SIG-M5 treated with dmso at 0.1 percent for 504 hours (cell line): ENCODE data around the gene METTL22.
"Not testable (repeated sequence)": the region's sequence is repeated elsewhere in the genome, so short reads cannot be mapped to it uniquely, and the experiment has no call there.

Experiments used
- DNase-seq: peaks from one replicate; lab custom pipeline; 2025; ENCODE audit not compliant: unreplicated experiment; lab: John Stamatoyannopoulos, UW

The METTL22 gene

GRCh38 chr16:8631373-8631772, 9.9 kb downstream of the METTL22 start:
- no peak for DNase-seq

- no peak for DNase-seq
These were observed 10.4 kb downstream of the METTL22 start for GRCh38 chr16:8631818-8632465.

GRCh38 chr16:8632675-8633182, 11.2 kb downstream of the METTL22 start:
- peak; percentile 89 for DNase-seq

- no peak for DNase-seq
These were observed 13.7 kb downstream of the METTL22 start for GRCh38 chr16:8634991-8635736.

- no peak for DNase-seq
These were observed 18.2 kb downstream of the METTL22 start for GRCh38 chr16:8639694-8640093.

GRCh38 chr16:8641671-8642070, 20.2 kb downstream of the METTL22 start:
- DNase-seq: no peak

- DNase-seq: no peak
These were observed 20.6 kb downstream of the METTL22 start for GRCh38 chr16:8642146-8642545.

- DNase-seq: peak; percentile 95
These were observed 23.0 kb downstream of the METTL22 start for GRCh38 chr16:8644211-8645140.

- no peak for DNase-seq
These were observed 23.6 kb downstream of the METTL22 start for GRCh38 chr16:8645141-8645521.

GRCh38 chr16:8645831-8646230, 24.3 kb downstream of the METTL22 start:
- DNase-seq: no peak

- DNase-seq: no peak
These were observed 25.0 kb downstream of the METTL22 start for GRCh38 chr16:8646326-8647053.

- DNase-seq: no peak
These were observed 26.3 kb downstream of the METTL22 start for GRCh38 chr16:8647721-8648318.

GRCh38 chr16:8648877-8649276, 27.4 kb downstream of the METTL22 start:
- no peak for DNase-seq

GRCh38 chr16:8649829-8650554, 28.5 kb downstream of the METTL22 start:
- DNase-seq: no peak

GRCh38 chr16:8651958-8652357, 30.5 kb downstream of the METTL22 start:
- DNase-seq: not testable (repeated sequence)

GRCh38 chr16:8655184-8655717, 33.8 kb downstream of the METTL22 start:
- DNase-seq: no peak

GRCh38 chr16:8656376-8656775, 34.9 kb downstream of the METTL22 start:
- no peak for DNase-seq

GRCh38 chr16:8660841-8661301, 39.4 kb downstream of the METTL22 start:
- peak; percentile 15 for DNase-seq

GRCh38 chr16:8661703-8662102, 40.2 kb downstream of the METTL22 start:
- DNase-seq: no peak
